ENCODE data around the gene GMPR2. TPM values are rescaled to one million over a fixed set of nuclear protein-coding genes. Genes with fewer than 3 reads are reported as not detected.

The GMPR2 gene
- 55.8 TPM for total RNA-seq (ENCODE audit: unreplicated experiment)
- long read RNA-seq, transcript GMPR2-204 (9 exons, 1,864 nt) = minor isoform, 9 of 62 reads
- long read RNA-seq, transcript GMPR2-202 (10 exons, 1,972 nt) = minor isoform, 7 of 62 reads
- long read RNA-seq, transcript GMPR2-223 (10 exons, 1,893 nt) = major isoform, 17 of 62 reads
- long read RNA-seq, transcript GMPR2-203 (10 exons, 1,652 nt) = minor isoform, 16 of 62 reads
- long read RNA-seq, partial matches to known transcripts = 4 of 62 reads
- long read RNA-seq, other reads (novel, unspliced or antisense) = 9 of 62 reads

- DNase-seq = no peak
- Mint-ChIP-seq H3K27ac (ENCODE audit: unreplicated experiment) (peak within 1 kb of the TSS; percentile 84), H3K36me3 (ENCODE audit: unreplicated experiment) (peaks cover 2% of the 10 kb centered on the region), H3K9me3 (ENCODE audit: unreplicated experiment) (peaks cover 6% of the 10 kb centered on the region), H3K4me3 (ENCODE audit: unreplicated experiment) (peak within 1 kb of the TSS; percentile 97), H3K4me1 (ENCODE audit: low read depth, unreplicated experiment) (peaks cover 4% of the 10 kb centered on the region), H3K27me3 (ENCODE audit: unreplicated experiment) (peaks cover 3% of the 10 kb centered on the region)
- no peak for TF ChIP-seq CTCF (IDR thresholded peaks at IDR 0.05; ENCODE audit: partially characterized antibody, unreplicated experiment)
These were observed at the start of gene GMPR2 for GRCh38 chr14:24232645-24233537. TSS of gene GMPR2 (plus strand) at chr14:24232929. CDS start at chr14:24233254, 325 bp downstream.

- peaks cover 8% of the 10 kb centered on the region for H3K4me1 Mint-ChIP-seq (ENCODE audit: low read depth, unreplicated experiment)
- H3K27me3 Mint-ChIP-seq (ENCODE audit: unreplicated experiment) = peaks cover 8% of the 10 kb centered on the region
- TF ChIP-seq CTCF (IDR thresholded peaks at IDR 0.05; ENCODE audit: partially characterized antibody, unreplicated experiment) = no peak
- H3K9me3 Mint-ChIP-seq (ENCODE audit: unreplicated experiment) = peaks cover 7% of the 10 kb centered on the region
- H3K27ac Mint-ChIP-seq (ENCODE audit: unreplicated experiment) = no peak overlapping the region
- no peak for DNase-seq
- H3K4me3 Mint-ChIP-seq (ENCODE audit: unreplicated experiment) = no peak overlapping the region
- no peaks in the 10 kb centered on the region for H3K36me3 Mint-ChIP-seq (ENCODE audit: unreplicated experiment)
These were observed 49.7 kb upstream of the GMPR2 start for GRCh38 chr14:24183014-24183481.

GRCh38 chr14:24184104-24184970 lies 48.4 kb upstream of the GMPR2 start:
- Mint-ChIP-seq H3K27me3 (ENCODE audit: unreplicated experiment) (peaks cover 8% of the 10 kb centered on the region), H3K27ac (ENCODE audit: unreplicated experiment) (no peak overlapping the region), H3K4me3 (ENCODE audit: unreplicated experiment) (no peak overlapping the region), H3K4me1 (ENCODE audit: low read depth, unreplicated experiment) (peaks cover 5% of the 10 kb centered on the region), H3K36me3 (ENCODE audit: unreplicated experiment) (no peaks in the 10 kb centered on the region), H3K9me3 (ENCODE audit: unreplicated experiment) (peaks cover 5% of the 10 kb centered on the region)
- no peak for TF ChIP-seq CTCF (IDR thresholded peaks at IDR 0.05; ENCODE audit: partially characterized antibody, unreplicated experiment)
- no peak for DNase-seq

- peaks cover 8% of the 10 kb centered on the region for H3K27me3 Mint-ChIP-seq (ENCODE audit: unreplicated experiment)
- H3K9me3 Mint-ChIP-seq (ENCODE audit: unreplicated experiment) = peaks cover 4% of the 10 kb centered on the region
- no peak for TF ChIP-seq CTCF (IDR thresholded peaks at IDR 0.05; ENCODE audit: partially characterized antibody, unreplicated experiment)
- H3K36me3 Mint-ChIP-seq (ENCODE audit: unreplicated experiment) = no peaks in the 10 kb centered on the region
- no peak for DNase-seq
- H3K27ac Mint-ChIP-seq (ENCODE audit: unreplicated experiment) = no peak overlapping the region
- H3K4me3 Mint-ChIP-seq (ENCODE audit: unreplicated experiment) = no peak overlapping the region
- H3K4me1 Mint-ChIP-seq (ENCODE audit: low read depth, unreplicated experiment) = peaks cover 2% of the 10 kb centered on the region
These were observed 47.7 kb upstream of the GMPR2 start for GRCh38 chr14:24185026-24185425.
